Measurements from ENCODE around the gene DAZAP1.

- TF ChIP-seq, protein P1, sequence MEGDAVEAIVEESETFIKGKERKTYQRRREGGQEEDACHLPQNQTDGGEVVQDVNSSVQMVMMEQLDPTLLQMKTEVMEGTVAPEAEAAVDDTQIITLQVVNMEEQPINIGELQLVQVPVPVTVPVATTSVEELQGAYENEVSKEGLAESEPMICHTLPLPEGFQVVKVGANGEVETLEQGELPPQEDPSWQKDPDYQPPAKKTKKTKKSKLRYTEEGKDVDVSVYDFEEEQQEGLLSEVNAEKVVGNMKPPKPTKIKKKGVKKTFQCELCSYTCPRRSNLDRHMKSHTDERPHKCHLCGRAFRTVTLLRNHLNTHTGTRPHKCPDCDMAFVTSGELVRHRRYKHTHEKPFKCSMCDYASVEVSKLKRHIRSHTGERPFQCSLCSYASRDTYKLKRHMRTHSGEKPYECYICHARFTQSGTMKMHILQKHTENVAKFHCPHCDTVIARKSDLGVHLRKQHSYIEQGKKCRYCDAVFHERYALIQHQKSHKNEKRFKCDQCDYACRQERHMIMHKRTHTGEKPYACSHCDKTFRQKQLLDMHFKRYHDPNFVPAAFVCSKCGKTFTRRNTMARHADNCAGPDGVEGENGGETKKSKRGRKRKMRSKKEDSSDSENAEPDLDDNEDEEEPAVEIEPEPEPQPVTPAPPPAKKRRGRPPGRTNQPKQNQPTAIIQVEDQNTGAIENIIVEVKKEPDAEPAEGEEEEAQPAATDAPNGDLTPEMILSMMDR (IDR thresholded peaks at IDR 0.05), result no peak
- TF ChIP-seq POLR2A (IDR thresholded peaks at IDR 0.05), result no peak
Measured at GRCh38 chr19:1433119-1434039, 26.0 kb downstream of the DAZAP1 start.
